Erythroblast (primary cell): ENCODE measurements around the gene CCHCR1.

ENCODE experiments used
- DNase-seq, 2 experiments: peaks; one replicate each; lab custom pipeline; 2025; lab: John Stamatoyannopoulos, UW
- GATA1 ChIP-seq: IDR thresholded peaks from 2 replicates; pipeline ENCODE4 v1.6.1; 2011; ENCODE audit warnings: low read depth, mild to moderate bottlenecking, control low read depth, low read length, moderate library complexity
- POLR2A ChIP-seq: IDR thresholded peaks from 2 replicates; pipeline ENCODE4 v1.6.1; 2011; ENCODE audit warnings: mild to moderate bottlenecking, low read length

The CCHCR1 gene

GRCh38 chr6:31142361-31142761 is 15.2 kb downstream of the CCHCR1 start:
- no peak for DNase-seq
- TF ChIP-seq GATA1 (no peak), POLR2A (no peak)

GRCh38 chr6:31140643-31141042 is 17.0 kb downstream of the CCHCR1 start:
- no peak for TF ChIP-seq POLR2A
- no peak for DNase-seq

- DNase-seq, result no peak
- no peak for TF ChIP-seq POLR2A
- no peak for TF ChIP-seq GATA1
Measured at GRCh38 chr6:31139599-31139998, 18.0 kb downstream of the CCHCR1 start.

GRCh38 chr6:31138982-31139381 is 18.6 kb downstream of the CCHCR1 start, which contains the start of gene PSORS1C2:
TSS of gene PSORS1C2 (minus strand) at chr6:31139066. CDS start at chr6:31139026, 40 bp downstream.
- no peak for DNase-seq
- no peak for TF ChIP-seq POLR2A

GRCh38 chr6:31135710-31136109 is 21.9 kb downstream of the CCHCR1 start:
- no peak for DNase-seq
- TF ChIP-seq POLR2A, result no peak
- no peak for TF ChIP-seq GATA1

- TF ChIP-seq POLR2A (no peak), GATA1 (no peak)
- no peak for DNase-seq
Measured at GRCh38 chr6:31132806-31133205, 24.8 kb downstream of the CCHCR1 start.

- TF ChIP-seq GATA1 (no peak), POLR2A (no peak)
- DNase-seq, result no peak
Measured at GRCh38 chr6:31131595-31131994, 26.0 kb downstream of the CCHCR1 start.

GRCh38 chr6:31130751-31131150 is 26.9 kb downstream of the CCHCR1 start:
- TF ChIP-seq GATA1 (no peak), POLR2A (no peak)
- DNase-seq, result no peak

GRCh38 chr6:31129130-31129529 is 28.5 kb downstream of the CCHCR1 start:
- TF ChIP-seq POLR2A, result no peak
- no peak for TF ChIP-seq GATA1
- DNase-seq, result no peak

GRCh38 chr6:31128093-31128676 is 29.4 kb downstream of the CCHCR1 start:
- TF ChIP-seq GATA1, result no peak
- no peak for TF ChIP-seq POLR2A
- DNase-seq, result peak; percentile 35 to 69

- no peak for DNase-seq
- TF ChIP-seq POLR2A (no peak), GATA1 (no peak)
Measured at GRCh38 chr6:31126396-31127175, 31.0 kb downstream of the CCHCR1 start.

- no peak for DNase-seq
- TF ChIP-seq GATA1 (no peak), POLR2A (no peak)
Measured at GRCh38 chr6:31125586-31126363, 31.8 kb downstream of the CCHCR1 start.

- TF ChIP-seq GATA1, result no peak
- no peak for TF ChIP-seq POLR2A
- no peak for DNase-seq
Measured at GRCh38 chr6:31125162-31125561, 32.4 kb downstream of the CCHCR1 start.
